HG02973 (cell line): Measurements from ENCODE around the gene MASP2.
"Not testable (repeated sequence)": the region's sequence is repeated elsewhere in the genome, so short reads cannot be mapped to it uniquely, and the experiment has no call there.

Source experiments
- ATAC-seq: cut with Tn5 transposase; IDR thresholded peaks from one replicate; pipeline ENCODE4 v1.9.1; 2021; ENCODE audit warnings: moderate library complexity; ENCODE audit not compliant: unreplicated experiment

Gene MASP2

GRCh38 chr1:11058595-11059154 lies 11.6 kb upstream of the MASP2 start:
- ATAC-seq, result no peak

GRCh38 chr1:11058026-11058425 lies 11.0 kb upstream of the MASP2 start:
- no peak for ATAC-seq

GRCh38 chr1:11057477-11057876 lies 10.4 kb upstream of the MASP2 start:
- no peak for ATAC-seq

GRCh38 chr1:11056504-11056903 lies 9.5 kb upstream of the MASP2 start:
- ATAC-seq, result no peak

GRCh38 chr1:11055676-11056075 lies 8.6 kb upstream of the MASP2 start:
- ATAC-seq, result no peak

- ATAC-seq, result no peak
These were observed 7.6 kb upstream of the MASP2 start for GRCh38 chr1:11054666-11055065.

GRCh38 chr1:11054181-11054580 lies 7.1 kb upstream of the MASP2 start:
- no peak for ATAC-seq

- no peak for ATAC-seq
These were observed 6.7 kb upstream of the MASP2 start for GRCh38 chr1:11053758-11054137.

GRCh38 chr1:11052839-11053757 lies 6.1 kb upstream of the MASP2 start:
- no peak for ATAC-seq

GRCh38 chr1:11051781-11052511 lies 4.9 kb upstream of the MASP2 start:
- no peak for ATAC-seq

GRCh38 chr1:11051121-11051520 lies 4.1 kb upstream of the MASP2 start:
- not testable (repeated sequence) for ATAC-seq

- no peak for ATAC-seq
These were observed 821 bp downstream of the MASP2 start for GRCh38 chr1:11046270-11046566.

- ATAC-seq, result no peak
These were observed 1.4 kb downstream of the MASP2 start for GRCh38 chr1:11045428-11046269.

GRCh38 chr1:11044849-11045427 lies 2.1 kb downstream of the MASP2 start:
- ATAC-seq, result no peak

- ATAC-seq, result no peak
These were observed 2.8 kb downstream of the MASP2 start for GRCh38 chr1:11044086-11044848.

GRCh38 chr1:11042995-11043874 lies 3.8 kb downstream of the MASP2 start:
- no peak for ATAC-seq

GRCh38 chr1:11042065-11042464 lies 5.0 kb downstream of the MASP2 start:
- no peak for ATAC-seq

- no peak for ATAC-seq
These were observed 6.0 kb downstream of the MASP2 start for GRCh38 chr1:11041048-11041447.

GRCh38 chr1:11040105-11040429 lies 7.0 kb downstream of the MASP2 start:
- not testable (repeated sequence) for ATAC-seq
